HG03066 (cell line): ENCODE measurements around the gene CD28.
"Not testable (repeated sequence)": the region's sequence is repeated elsewhere in the genome, so short reads cannot be mapped to it uniquely, and the experiment has no call there.

Source experiments
- ATAC-seq: cut with Tn5 transposase; IDR thresholded peaks from one replicate; pipeline ENCODE4 v1.9.1; 2021; ENCODE audit warnings: low read depth; ENCODE audit not compliant: unreplicated experiment

The CD28 gene

GRCh38 chr2:203685789-203686420 lies 20.5 kb upstream of the CD28 start:
- ATAC-seq: no peak

- ATAC-seq: no peak
Measured at GRCh38 chr2:203687165-203687564, 19.3 kb upstream of the CD28 start.

GRCh38 chr2:203688798-203689197 lies 17.6 kb upstream of the CD28 start:
- ATAC-seq: peak; percentile 77

GRCh38 chr2:203689426-203690116 lies 16.9 kb upstream of the CD28 start:
- no peak for ATAC-seq

DNA sequence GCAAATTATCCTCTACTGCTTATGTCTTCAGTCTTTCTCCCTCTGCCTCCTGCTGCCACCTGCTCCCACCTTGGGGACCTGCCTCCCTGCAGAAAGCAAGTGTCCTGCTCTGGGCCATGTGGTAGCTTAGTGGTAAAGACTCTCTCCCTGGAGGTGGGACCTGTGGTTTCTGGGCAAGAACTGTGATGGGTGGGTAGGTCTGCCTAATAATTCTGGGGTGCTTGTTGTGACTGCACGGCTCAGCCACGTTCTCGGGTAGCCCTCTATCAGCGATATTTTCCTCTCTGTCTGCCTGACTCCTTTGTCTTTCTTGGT lies 16.4 kb upstream of the CD28 start:
- no peak for ATAC-seq

- no peak for ATAC-seq
Measured at GRCh38 chr2:203690441-203691047, 15.9 kb upstream of the CD28 start.

DNA sequence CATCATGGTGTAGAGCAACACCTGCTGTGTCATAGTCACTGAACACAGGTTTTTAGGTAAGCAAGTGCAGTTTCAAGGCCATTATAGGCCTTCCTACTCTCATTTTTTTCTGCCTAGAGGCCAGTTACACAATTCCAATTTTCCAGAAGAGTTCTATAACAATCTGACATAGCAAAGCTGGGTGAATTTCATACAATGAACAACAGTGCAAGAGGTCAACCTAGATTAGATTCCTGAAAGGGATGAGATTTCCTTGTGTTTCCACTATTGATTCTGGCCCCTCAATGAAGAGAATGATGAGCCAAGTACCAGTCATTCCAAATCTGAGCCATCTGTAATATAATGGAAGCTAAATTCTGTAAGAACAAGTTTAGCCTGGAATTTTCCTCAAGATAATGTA lies 15.3 kb upstream of the CD28 start:
- ATAC-seq: no peak

DNA sequence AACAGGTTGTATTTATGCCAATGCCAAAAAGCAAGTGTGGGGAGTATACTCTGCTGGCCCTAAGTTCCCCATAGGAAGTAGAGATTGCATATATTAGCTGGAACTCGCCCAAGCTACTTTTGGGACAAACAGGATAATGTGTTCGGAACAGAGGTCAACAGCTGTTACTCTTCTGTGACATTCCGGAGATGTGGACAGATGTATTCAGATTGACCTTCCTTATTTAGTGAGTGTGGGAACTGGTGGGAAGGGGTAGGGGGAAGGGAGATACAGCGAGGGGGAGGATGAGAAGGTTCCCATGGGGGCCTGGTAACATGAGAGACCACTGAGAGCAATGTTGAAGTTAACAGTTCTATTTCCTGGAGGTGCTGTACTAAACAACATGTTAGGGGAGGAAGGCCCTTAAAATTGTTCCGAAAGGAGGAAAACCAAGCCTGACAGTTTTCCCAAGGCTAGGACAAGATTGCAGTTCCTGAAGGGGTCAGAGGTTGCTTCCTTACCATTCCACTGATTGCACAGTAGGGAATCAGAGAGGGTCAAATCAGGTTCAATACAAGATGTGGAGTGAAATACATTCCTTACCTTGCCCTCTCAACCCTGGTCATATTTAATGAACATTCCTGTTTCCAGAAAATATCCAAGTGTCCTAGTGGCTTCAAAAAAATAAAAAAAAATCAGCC lies 14.3 kb upstream of the CD28 start:
- no peak for ATAC-seq

- no peak for ATAC-seq
Measured at GRCh38 chr2:203693242-203693879, 13.1 kb upstream of the CD28 start.

DNA sequence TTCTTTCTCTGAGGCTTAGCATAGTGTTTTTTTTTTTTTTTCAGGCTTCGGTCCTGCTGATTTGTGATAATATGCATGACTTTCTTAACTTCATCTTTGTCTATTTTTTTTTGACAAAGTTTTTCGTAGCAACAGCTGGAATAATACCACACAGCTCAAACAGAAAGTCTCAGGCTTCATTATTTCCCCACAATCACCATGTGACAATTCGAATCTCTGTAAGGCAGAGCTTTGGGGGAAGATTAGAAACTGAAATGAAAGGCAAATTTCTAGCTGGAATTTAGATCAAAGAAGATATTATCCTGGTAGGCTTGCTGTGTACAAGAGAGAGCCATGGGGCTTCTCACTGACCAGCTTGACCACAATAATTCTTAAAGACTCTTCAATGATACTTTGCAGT lies 12.2 kb upstream of the CD28 start:
- no peak for ATAC-seq

DNA sequence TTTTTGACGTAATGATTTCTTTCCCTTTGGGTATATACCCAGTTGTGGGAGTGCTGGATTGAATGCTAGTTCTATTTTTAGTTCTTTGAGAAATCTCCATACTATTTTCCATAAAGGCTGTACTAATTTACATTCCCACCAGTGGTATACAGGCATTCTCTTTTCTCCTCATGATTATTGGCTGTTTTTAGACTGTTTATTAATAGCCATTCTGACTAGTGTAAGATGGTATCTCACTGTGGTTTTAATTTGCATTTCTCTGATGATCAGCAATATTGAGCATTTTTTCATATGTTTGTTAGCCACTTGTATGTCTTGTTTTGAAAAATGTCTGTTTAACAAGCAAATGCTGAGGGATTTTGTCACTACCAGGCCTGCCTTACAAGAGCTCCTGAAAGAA lies 9.2 kb upstream of the CD28 start:
- ATAC-seq: no peak

- not testable (repeated sequence) for ATAC-seq
Measured at GRCh38 chr2:203697763-203698162, 8.7 kb upstream of the CD28 start.

DNA sequence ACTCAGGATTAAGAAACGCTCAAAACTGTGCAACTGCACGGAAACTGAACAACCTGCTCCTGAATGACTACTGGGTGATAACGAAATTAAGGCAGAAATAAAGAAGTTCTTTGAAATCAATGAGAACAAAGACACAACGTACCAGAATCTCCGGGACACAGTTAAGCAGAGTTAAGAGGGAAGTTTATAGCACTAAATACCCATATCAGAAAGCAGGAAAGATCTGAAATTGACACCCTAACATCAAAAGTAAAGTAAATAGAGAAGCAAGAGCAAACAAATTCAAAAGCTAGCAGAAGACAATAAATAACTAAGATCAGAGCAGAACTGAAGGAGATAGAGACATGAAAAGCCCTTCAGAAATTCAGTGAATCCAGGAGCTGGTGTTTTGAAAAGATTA lies 8.0 kb upstream of the CD28 start:
- not testable (repeated sequence) for ATAC-seq

GRCh38 chr2:203704430-203704829 lies 2.0 kb upstream of the CD28 start:
- ATAC-seq: no peak

GRCh38 chr2:203705178-203705577 lies 1.3 kb upstream of the CD28 start:
- ATAC-seq: no peak

- no peak for ATAC-seq
Measured at GRCh38 chr2:203707530-203707929, 1.1 kb downstream of the CD28 start.

DNA sequence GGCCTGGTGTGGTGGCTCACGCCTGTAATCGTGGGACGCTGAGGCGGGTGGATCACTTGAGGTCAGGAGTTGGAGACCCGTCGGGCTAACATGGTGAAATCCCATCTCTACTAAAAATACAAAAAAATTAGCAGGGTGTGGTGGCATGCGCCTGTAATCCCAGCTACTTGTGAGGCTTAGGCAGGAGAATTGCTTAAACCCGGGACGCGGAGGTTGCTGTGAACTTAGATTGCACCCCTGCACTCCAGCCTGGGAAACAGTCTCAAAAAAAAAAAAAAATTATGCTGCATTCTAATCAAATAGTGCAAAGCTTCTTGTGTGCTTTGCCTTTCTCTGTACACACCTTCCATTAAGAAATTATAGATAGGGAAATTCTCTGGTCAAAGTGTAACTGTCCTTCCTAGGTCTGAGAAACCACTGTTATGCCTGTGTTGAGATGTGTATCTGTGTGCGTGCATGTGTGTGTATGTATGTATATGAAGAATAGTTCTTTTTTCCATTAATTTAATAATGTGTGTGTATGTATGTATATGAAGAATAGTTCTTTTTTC lies 2.5 kb downstream of the CD28 start:
- ATAC-seq: no peak

DNA sequence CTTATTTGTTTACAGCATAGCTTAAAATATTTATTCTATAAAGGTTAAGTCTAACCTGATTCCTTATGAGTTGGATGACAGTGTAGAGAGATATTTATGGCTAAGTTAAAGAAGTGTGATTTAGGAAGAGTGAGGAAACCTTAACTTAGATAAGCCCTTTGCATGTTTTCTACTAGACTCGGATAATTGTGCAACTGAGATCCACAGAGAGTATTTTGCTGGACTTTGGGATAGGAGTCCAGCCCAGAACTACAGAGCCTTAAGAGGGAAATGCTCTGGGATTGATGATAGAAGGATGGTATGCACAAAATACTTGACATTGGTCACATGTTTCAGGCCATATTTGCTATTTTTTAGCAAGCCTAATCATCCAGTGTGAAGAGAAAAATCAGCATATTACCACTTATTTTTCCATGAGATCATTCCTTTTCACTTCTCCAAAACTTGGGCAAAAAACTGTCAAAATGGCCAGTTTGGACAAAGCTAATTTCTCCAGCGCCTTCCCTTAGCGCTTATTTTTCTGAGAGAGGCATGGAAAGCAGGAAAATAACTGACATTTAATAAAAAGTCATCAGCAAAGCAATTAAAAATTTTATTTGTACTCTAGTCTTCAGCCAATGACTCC lies 3.1 kb downstream of the CD28 start:
- no peak for ATAC-seq

DNA sequence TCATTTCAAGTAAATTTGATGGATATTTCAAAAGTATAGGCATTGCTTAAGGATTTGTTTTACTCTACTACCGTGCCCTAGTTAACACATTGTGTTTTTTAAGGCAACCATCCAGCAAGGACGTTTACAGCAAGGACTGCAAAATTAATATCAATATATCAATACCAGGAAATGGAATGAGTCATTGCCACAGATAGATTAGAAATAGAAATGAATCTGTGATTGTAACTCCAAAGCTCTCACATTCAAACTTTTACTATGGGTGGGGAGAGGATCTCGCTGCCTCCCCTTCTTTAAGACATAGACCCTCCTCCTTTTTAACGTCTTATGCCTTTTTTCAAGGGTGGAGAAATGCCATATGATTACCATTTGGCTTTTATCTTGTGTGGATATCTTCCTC lies 3.8 kb downstream of the CD28 start:
- ATAC-seq: no peak

DNA sequence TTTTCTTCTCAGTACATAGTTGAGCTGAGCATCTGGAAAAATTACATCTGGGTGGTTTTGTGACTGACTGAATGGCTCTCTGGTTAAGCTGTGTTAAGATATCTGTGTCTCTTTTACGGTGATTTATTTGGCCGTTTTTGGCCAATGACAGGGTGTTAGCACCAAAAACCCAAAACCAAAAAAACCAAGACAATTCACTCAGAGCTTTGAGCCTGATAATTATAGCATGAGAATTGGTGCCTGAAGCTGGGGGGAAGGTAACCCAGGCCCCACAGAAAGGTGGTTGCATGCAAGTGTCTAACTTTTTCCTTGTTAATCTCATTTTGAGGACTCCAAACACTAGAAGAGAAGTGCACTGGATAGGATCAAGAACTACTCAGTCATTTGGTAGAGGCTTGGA lies 4.5 kb downstream of the CD28 start:
- no peak for ATAC-seq

GRCh38 chr2:203711399-203711798 lies 5.0 kb downstream of the CD28 start:
- no peak for ATAC-seq
